Stromal cell of bone marrow (primary cell): ENCODE results near the gene UBE2Q2.

ENCODE experiments used
- DNase-seq: peaks from one replicate; pipeline ENCODE4 v3.0.0-alpha.2; 2012; ENCODE audit warnings: low read depth

Gene UBE2Q2

DNA sequence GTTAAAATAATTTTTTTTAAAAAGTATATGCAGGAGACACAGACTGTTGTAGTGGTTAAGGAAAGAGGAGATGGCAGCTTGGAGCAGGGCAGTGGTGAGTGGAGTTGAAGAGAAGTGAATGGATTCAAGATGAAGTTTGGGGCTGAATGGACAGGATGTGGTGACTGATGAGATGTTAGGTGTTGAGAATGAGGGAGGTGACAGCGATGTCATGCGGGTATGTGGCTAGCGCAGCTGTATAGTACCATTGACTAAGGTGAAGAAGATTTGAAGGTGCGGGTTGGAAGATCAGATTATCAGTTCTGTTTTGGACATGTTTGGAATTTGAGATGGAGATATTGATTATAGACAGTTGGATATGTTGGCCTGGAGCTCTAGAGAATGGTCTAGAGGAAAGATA is 80.5 kb downstream of the UBE2Q2 start:
- no peak for DNase-seq

DNA sequence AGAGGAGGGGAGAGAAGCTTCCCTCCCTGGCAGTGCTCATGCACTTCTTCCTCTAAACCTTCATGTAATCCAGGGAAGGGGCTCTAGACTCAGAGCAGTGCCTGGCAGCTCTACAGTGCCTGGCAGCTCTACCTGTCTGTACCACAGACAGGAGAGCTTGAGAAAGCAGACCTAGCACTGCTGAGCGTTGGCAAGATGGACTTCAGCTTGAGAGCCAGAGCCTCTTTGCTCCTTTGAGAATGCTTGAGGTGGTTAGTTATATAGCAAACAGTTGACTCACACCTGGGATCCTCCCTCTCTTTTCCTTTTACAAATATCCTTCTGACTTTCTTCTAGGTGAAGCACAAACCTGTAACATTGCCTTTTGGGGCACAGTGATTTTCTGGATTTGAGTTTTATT is 81.3 kb downstream of the UBE2Q2 start:
- no peak for DNase-seq

DNA sequence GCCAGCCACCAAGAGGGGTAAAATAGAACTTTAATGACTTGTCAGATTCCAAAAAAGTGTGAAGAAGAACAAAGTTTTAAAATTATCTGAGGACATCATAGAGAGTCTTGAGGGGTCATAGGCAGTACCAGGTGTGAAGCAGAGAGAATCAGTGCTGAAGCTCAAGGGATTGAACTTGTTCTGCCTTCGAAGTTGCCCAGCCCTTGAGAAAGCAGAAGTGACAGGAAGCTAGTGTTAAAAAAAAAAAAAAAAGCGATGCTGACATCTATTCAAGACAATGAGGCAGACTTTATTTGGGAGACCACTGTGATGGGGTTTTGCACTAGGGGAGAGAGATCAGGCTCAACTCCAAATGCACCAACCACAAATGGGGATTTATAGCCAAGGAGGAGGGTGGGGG is 82.2 kb downstream of the UBE2Q2 start:
- DNase-seq, result no peak

DNA sequence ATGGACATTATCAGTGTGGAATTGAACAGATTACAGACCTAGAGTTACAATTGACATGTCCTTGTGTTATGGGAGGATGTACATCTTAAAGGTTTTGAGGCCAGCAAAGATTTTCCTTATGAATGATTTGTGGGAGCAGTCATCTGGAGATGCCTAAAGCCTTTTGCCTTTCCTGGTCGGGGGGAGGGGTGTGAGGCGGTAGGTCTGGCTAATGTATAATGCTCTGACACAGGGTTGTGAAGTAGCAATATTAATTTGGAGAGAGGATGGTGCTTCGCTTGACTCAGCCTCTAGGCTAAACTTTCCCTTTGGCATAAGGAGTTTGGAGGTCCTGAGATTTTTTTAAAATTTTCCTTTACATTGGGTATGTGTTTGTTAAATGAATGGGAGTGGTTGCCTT is 83.7 kb downstream of the UBE2Q2 start:
- no peak for DNase-seq

DNA sequence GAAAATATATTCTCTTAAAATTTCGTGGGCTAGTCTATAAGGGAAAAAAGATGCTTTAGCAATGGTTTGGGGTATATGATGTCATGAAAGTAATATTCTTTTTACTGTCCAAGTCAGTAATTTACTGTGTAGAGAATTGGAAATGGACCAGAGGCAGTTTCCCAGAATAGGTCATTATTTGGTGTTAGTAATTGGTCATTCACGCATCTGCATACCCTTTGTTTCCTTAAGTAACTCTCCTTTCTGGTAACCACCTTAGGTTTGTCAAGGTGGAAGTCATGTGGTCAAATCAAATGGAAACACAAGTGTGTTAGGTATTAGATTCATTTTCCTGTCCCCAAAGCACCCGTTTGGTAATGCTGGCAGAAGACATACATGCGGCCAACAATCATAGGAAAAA is 84.4 kb downstream of the UBE2Q2 start:
- DNase-seq, result no peak

DNA sequence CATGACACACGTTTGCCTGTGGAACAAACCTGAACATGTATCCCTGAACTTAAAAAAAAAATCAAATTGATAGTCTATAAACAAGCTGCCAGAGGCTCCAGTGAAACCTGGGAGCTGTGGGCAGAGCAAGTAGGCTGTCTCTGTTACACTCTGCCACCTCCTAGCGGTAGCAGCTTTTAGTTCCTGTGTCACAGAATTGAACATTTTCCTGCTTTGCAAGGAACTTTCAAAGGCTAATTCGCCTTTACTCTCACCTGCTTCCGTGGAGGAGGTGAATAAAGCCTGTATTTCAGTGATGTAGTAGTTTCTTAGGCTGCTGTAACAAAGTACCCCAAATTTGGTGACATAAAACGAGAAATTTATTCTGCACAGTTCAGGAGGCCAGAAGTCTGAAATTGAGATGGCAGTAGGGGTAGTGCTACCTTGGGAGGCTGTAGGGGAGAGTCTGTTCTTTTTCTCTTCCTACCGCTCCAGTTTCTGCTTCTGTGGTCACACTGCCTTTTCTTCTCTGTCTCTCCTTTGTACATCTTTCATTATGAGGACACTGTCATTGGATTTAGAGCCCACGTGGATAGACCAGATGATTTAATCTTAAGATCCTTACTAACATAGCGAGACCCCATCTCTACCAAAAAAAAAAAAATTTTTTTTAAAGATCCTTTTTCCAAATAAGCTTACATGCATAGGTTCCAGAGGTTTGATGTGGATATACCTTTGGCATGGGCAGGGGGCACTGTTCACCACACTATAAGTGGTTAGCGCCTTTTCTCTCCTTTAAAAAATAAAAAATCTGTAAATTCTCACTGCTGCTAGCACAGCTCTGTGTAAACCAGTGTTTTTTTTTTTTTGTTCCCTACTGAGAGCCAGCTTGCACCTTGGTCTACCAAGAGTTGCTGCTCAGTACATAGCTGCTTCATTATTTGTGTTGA is 85.7 kb downstream of the UBE2Q2 start:
- DNase-seq, result no peak

DNA sequence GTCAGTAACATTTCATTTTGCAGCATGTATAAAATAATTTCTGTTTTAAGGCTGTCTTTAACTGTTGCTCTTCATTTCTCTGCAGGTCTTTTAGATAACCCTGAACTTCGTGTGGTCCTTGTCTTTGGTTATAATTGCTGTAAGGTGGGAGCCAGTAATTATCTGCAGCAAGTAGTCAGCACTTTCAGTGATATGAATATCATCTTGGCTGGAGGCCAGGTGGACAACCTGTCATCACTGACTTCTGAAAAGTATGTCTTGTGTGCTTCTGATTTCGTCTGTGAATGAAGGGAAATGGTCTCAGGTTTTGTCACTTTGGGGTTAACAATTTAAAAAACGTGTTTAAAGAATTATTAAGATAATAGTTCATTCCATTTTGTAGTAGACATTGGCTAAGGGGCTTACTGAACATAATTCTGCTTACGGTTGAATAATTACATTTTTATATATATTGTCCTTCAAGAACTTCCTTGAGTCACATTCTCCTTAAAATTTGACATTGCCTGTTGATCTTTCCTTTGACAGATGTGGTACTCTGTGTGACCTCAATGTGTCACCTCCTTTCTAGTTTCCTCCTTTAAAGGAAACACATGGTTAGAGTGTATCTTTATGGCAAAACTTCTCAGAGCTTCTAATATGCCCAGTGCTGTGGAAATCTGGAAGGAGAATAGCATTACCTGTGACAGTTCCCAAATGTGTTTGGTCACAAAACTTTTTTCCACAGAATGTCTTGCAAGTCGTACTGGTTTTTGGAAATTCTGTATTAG is 86.7 kb downstream of the UBE2Q2 start:
- DNase-seq, result no peak

DNA sequence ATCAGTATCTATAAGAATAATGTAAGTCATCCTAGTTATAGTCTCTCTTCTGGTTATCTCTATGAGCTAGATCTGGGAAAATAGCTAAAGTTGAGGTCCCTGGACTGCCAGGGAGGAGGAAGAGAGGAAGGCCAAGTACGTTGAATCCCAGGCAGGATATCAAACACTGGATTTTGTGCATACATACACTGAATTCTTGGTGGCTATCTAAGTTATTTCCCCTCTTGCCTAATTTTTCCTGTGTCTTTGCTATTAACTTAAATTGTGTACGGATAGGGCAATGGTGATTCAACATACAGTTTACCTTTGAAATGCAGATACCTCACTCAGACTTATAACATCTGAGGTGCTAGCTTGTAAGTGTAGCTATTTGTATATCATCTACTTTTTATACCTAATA is 87.6 kb downstream of the UBE2Q2 start:
- DNase-seq, result no peak

DNA sequence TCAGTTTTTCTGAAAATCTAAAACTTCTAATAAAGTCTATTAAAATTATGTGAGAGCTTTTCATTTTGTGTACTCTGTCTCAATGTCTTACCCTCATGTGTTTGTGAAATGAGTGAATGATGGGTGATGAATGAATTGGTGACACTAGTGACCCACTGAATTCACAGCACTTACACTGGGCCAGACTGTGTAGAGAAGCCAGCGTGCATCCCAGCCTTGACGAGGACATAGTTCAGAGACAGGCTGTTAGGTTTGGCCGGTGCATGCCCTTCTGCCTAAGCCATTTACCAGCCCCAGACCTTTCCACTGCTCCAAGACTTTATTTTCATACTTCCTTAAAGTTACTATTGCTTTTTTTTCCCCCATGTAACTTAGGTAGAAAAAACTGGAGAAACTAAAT is 99.2 kb downstream of the UBE2Q2 start:
- no peak for DNase-seq

DNA sequence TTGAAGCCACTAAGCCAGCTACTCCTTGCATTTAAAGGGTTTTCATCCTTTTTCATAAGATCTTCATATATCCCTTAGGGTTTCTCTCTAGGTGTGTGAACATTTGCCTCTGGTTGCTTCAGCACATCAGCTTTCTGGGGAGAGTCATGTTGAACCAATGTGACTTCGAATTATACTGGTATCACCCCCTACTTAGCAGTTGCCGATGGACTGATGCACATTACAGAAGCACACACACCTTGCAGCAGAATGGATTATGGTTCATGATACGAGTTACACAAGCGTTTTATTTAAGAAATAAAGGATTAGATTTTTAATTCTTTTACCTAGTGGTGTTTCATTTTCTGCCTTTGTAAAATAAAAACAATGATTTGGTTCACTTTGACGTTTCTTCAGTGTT is 100.0 kb downstream of the UBE2Q2 start:
- no peak for DNase-seq

DNA sequence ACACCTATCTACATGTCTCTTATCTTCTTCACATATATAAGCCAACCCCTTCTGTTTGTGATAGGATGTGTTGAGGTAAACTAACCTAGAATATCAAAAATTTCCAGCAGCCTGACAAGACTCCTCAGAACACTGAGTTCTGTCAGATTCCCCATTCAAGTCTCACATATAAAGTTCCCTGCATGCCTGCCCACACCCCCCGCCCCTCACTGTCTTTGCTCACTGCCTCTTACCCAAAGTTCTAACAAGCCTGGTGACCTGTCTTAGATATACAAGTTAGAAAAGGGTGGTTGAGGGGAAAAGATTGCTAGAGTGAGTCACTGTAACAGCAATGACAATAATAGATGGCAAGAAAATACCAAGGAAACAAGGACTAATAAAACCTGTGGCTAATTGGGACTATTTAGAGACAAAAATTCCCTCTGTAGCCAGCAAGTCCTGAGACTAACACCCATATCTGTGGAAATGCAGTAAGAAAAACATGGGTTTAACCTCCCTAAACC is 100.5 kb downstream of the UBE2Q2 start:
- DNase-seq, result no peak

DNA sequence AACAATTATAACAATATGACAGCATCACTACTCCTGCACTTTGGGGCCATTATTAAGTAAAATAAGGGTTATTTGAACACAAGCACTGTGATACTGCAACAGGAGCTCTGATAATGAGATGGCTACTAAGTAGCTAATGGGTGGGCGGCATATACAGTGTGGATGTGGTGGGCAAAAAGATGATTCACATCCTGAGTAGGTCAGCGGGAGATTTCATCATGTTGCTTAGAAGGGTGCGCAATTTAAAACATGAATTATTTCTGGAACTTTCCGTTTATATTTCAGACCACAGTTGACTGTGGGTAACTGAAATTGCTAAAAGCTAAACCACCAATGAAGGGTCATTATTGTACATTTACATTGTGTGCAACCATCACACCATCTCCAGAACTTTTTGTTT is 102.7 kb downstream of the UBE2Q2 start:
- DNase-seq, result no peak

DNA sequence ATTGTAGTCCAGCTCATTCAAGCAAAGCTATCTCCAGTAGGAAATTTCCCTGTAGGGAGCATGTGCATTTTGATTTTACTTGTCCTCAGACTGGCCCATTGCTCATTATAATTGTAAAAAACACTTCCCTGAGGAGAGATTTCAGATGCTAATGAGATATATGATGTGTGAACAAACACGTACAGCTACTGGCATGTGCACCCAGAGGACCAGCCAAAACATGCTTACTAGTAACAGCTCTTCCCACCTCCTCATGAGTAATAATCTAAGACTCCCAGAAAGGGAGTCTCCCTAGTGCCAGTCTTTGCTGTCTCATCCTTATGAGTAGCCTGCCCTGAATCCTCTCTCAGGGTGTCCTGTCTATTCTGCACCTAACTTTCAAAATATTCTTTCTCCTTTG is 103.8 kb downstream of the UBE2Q2 start:
- DNase-seq, result peak; percentile 40

DNA sequence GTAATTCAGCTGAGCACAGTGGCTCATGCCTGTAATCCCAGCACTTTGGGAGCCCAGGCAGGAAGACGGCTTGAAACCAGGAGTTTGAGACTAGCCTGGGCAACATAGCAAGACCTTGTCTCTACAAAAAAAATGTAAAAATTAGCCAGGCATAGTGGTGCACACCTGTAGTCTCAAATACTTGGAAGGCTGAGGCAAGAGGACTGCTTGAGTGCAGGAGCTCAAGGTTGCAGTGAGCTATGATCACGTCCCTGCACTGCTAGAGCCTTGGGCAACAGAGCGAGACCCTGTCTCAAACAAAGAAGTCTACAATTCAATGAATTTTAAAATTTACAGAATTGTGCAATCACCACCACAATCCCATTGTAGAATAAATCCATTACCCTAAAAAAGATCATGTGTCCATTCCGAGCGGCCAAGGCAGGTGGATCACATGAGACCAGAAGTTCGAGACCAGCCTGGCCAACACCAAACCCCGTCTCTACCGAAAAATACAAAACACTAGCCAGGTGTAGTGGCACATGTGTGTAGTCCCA is 105.6 kb downstream of the UBE2Q2 start:
- no peak for DNase-seq
